HG03095 (cell line): Measurements from ENCODE around the gene USP3.

ENCODE experiments used
- ATAC-seq: cut with Tn5 transposase; IDR thresholded peaks from one replicate; pipeline ENCODE4 v1.9.1; 2021; ENCODE audit warnings: moderate library complexity; ENCODE audit not compliant: unreplicated experiment

Gene USP3

GRCh38 chr15:63535689-63536088 lies 31.3 kb downstream of the USP3 start:
- no peak for ATAC-seq

GRCh38 chr15:63538876-63539275 lies 34.5 kb downstream of the USP3 start:
- ATAC-seq = no peak

GRCh38 chr15:63539521-63539920 lies 35.1 kb downstream of the USP3 start:
- no peak for ATAC-seq

- no peak for ATAC-seq
Observed at GRCh38 chr15:63539998-63540397, 35.6 kb downstream of the USP3 start.

GRCh38 chr15:63540449-63540848 lies 36.1 kb downstream of the USP3 start:
- no peak for ATAC-seq

GRCh38 chr15:63544258-63545026 lies 40.0 kb downstream of the USP3 start:
- no peak for ATAC-seq

- ATAC-seq = no peak
Observed at GRCh38 chr15:63545520-63545919, 41.1 kb downstream of the USP3 start.

- ATAC-seq = no peak
Observed at GRCh38 chr15:63551400-63551799, 47.0 kb downstream of the USP3 start.

- no peak for ATAC-seq
Observed at GRCh38 chr15:63553388-63553791, 49.0 kb downstream of the USP3 start.

GRCh38 chr15:63554337-63554927 lies 50.0 kb downstream of the USP3 start:
- no peak for ATAC-seq

GRCh38 chr15:63555507-63555906 lies 51.1 kb downstream of the USP3 start:
- no peak for ATAC-seq

GRCh38 chr15:63556246-63556645 lies 51.9 kb downstream of the USP3 start:
- ATAC-seq = no peak

GRCh38 chr15:63556736-63557135 lies 52.3 kb downstream of the USP3 start:
- no peak for ATAC-seq

GRCh38 chr15:63559753-63560152 lies 55.4 kb downstream of the USP3 start:
- no peak for ATAC-seq

GRCh38 chr15:63560741-63561448 lies 56.5 kb downstream of the USP3 start:
- no peak for ATAC-seq

GRCh38 chr15:63564093-63564492 lies 59.7 kb downstream of the USP3 start:
- no peak for ATAC-seq

GRCh38 chr15:63565536-63566186 lies 61.3 kb downstream of the USP3 start:
- no peak for ATAC-seq

GRCh38 chr15:63572749-63573464 lies 68.5 kb downstream of the USP3 start:
- no peak for ATAC-seq

GRCh38 chr15:63573533-63573932 lies 69.1 kb downstream of the USP3 start:
- ATAC-seq = no peak

- ATAC-seq = no peak
Observed at GRCh38 chr15:63575312-63575711, 70.9 kb downstream of the USP3 start.

GRCh38 chr15:63576441-63576840 lies 72.0 kb downstream of the USP3 start:
- ATAC-seq = no peak
